SKM-1 treated with dmso at 0.1 percent for 144 hours (cell line): ENCODE results near the gene VIM.
"Not testable (repeated sequence)": the region's sequence is repeated elsewhere in the genome, so short reads cannot be mapped to it uniquely, and the experiment has no call there.

Experiments used
- DNase-seq: peaks from one replicate; lab custom pipeline; 2025; ENCODE audit not compliant: unreplicated experiment; lab: John Stamatoyannopoulos, UW

Gene VIM

GRCh38 chr10:17255512-17255911 lies 27.5 kb downstream of the VIM start:
- peak; percentile 17 for DNase-seq

GRCh38 chr10:17256051-17256450 lies 28.0 kb downstream of the VIM start:
- no peak for DNase-seq

GRCh38 chr10:17256627-17257026 lies 28.6 kb downstream of the VIM start:
- no peak for DNase-seq

- DNase-seq, result peak; percentile 5
Observed at GRCh38 chr10:17257466-17258321, 29.7 kb downstream of the VIM start.

GRCh38 chr10:17262502-17262901 lies 34.5 kb downstream of the VIM start:
- no peak for DNase-seq

GRCh38 chr10:17263580-17263979 lies 35.5 kb downstream of the VIM start:
- DNase-seq, result no peak

- no peak for DNase-seq
Observed at GRCh38 chr10:17265468-17265867, 37.4 kb downstream of the VIM start.

- DNase-seq, result not testable (repeated sequence)
Observed at GRCh38 chr10:17266549-17266948, 38.5 kb downstream of the VIM start.

GRCh38 chr10:17272648-17273047 lies 44.6 kb downstream of the VIM start:
- DNase-seq, result no peak

- no peak for DNase-seq
Observed at GRCh38 chr10:17273403-17273802, 45.4 kb downstream of the VIM start.

- DNase-seq, result no peak
Observed at GRCh38 chr10:17276756-17277424, 48.8 kb downstream of the VIM start.

- no peak for DNase-seq
Observed at GRCh38 chr10:17278607-17279240, 50.7 kb downstream of the VIM start.

- no peak for DNase-seq
Observed at GRCh38 chr10:17282311-17282710, 54.3 kb downstream of the VIM start.

- no peak for DNase-seq
Observed at GRCh38 chr10:17286562-17287550, 58.8 kb downstream of the VIM start.
